Stimulated activated CD4-positive, alpha-beta T cell treated with anti-CD3 and anti-CD28 coated beads, Interleukin-2, amount 100 ng/mL, for 4 hours (primary cell): Measurements from ENCODE around the gene CRYGD.

Source experiments
- DNase-seq: peaks from one replicate; pipeline ENCODE4 v3.0.0-alpha.2; 2020; ENCODE audit warnings: low read depth

The CRYGD gene

GRCh38 chr2:208083807-208084206, 40.5 kb downstream of the CRYGD start:
- DNase-seq, result no peak

GRCh38 chr2:208077276-208077675, 47.0 kb downstream of the CRYGD start:
- DNase-seq, result no peak

- no peak for DNase-seq
These were observed 49.5 kb downstream of the CRYGD start for GRCh38 chr2:208074610-208075356.

- peak; percentile 30 for DNase-seq
These were observed 52.0 kb downstream of the CRYGD start for GRCh38 chr2:208072250-208072892.
